Panc1 (cell line): ENCODE measurements around the gene ADGRG2. TPM values are rescaled to one million over a fixed set of nuclear protein-coding genes. Genes with fewer than 3 reads are reported as not detected.

Experiments
- ATAC-seq: fragments of 200-7000 bp; cut with Tn5 transposase; 2 replicates; pipeline ENCODE4 v1.9.1; 2020; ENCODE audit warnings: mild to moderate bottlenecking, moderate library complexity
- BruUV-seq: library from RNA; stranded (reverse); fragments of 400-500 nt; replicated peaks from 2 replicates; lab custom pipeline; 2021; lab: Mats Ljungman, UMichigan
- CTCF ChIA-PET: fragments of 300-600 bp; sonication (Branson Sonifier 250); formaldehyde crosslinking; loops from one replicate; lab custom pipeline; 2022; ENCODE audit warnings: antibody characterized with exemption; lab: Charles Lee
- POLR2A ChIA-PET: fragments of 300-600 bp; sonication (Branson Sonifier 250); formaldehyde crosslinking; loops from one replicate; lab custom pipeline; 2022; ENCODE audit warnings: antibody characterized with exemption; lab: Charles Lee
- DNase-seq: peaks from one replicate; pipeline ENCODE4 v3.0.0-alpha.2; 2010; ENCODE audit warnings: low read depth, low spot score
- H3K27ac ChIP-seq: 2 replicates; pipeline ENCODE4 v1.5.1; 2011; ENCODE audit warnings: mild to moderate bottlenecking, low read length, inconsistent platforms
- H3K27me3 ChIP-seq: fragments of 200-500 bp; sonication (Bioruptor generic); 2 replicates; pipeline ENCODE4 v1.6.0; 2014; ENCODE audit warnings: low read length, inconsistent platforms; ENCODE audit not compliant: control insufficient read depth, insufficient read depth
- H3K36me3 ChIP-seq: fragments of 200-500 bp; sonication (Bioruptor generic); 2 replicates; pipeline ENCODE4 v1.5.1; 2014; ENCODE audit warnings: inconsistent platforms, mild to moderate bottlenecking, low read length, moderate library complexity; ENCODE audit not compliant: control insufficient read depth, insufficient read depth
- H3K4me1 ChIP-seq: 2 replicates; pipeline ENCODE4 v1.5.1; 2011; ENCODE audit warnings: inconsistent platforms, mild to moderate bottlenecking, low read length, moderate library complexity; ENCODE audit not compliant: control insufficient read depth, insufficient read depth
- H3K4me3 ChIP-seq, 2 experiments: 2 replicates each; pipeline ENCODE4 v1.5.1; 2011 to 2012; ENCODE audit warnings: low read depth in 2 of 2, low read length in 2 of 2, mild to moderate bottlenecking in 2 of 2, inconsistent platforms in 1 of 2, moderate library complexity in 1 of 2
- H3K9me3 ChIP-seq: fragments of 200-500 bp; sonication (Bioruptor generic); 2 replicates; pipeline ENCODE4 v1.5.1; 2014; ENCODE audit warnings: low read depth, mild to moderate bottlenecking, inconsistent platforms, low read length, moderate library complexity; ENCODE audit not compliant: control insufficient read depth, insufficient read depth
- CTCF ChIP-seq: fragments of 450-650 bp; IDR thresholded peaks from 2 replicates; pipeline ENCODE4 v1.5.1; 2017; ENCODE audit warnings: mild to moderate bottlenecking
- POLR2AphosphoS5 ChIP-seq: IDR thresholded peaks from 2 replicates; pipeline ENCODE4 v1.6.1; 2012; ENCODE audit warnings: mild to moderate bottlenecking, low read depth, low read length, moderate library complexity
- REST ChIP-seq, 2 experiments: IDR thresholded peaks; 2 replicates each; pipeline ENCODE4 v1.6.1; 2011 to 2012; ENCODE audit warnings: low read depth in 2 of 2, control low read depth in 1 of 2, low read length in 1 of 2, mild to moderate bottlenecking in 1 of 2, moderate library complexity in 1 of 2; ENCODE audit not compliant: insufficient read depth in 1 of 2
- SIN3A ChIP-seq: IDR thresholded peaks from 2 replicates; pipeline ENCODE4 v1.6.1; 2012; ENCODE audit warnings: low read depth, mild to moderate bottlenecking, low read length, moderate library complexity, borderline replicate concordance; ENCODE audit not compliant: insufficient read depth
- TCF7L2 ChIP-seq: IDR thresholded peaks from 2 replicates; pipeline ENCODE4 v1.6.1; 2011; ENCODE audit warnings: mild to moderate bottlenecking, low read depth, low read length, inconsistent platforms
- in situ Hi-C: cut with HindIII; loops from 2 replicates; pipeline ENCODE4 v1.10.0; 2016; ENCODE audit warnings: low sequenced_read_pairs, low pct_unique_long_range_greater_than_20kb
- intact Hi-C: fragments of 100-400 bp; cut with micrococcal nuclease; formaldehyde crosslinking; loops from one replicate; pipeline ENCODE4 v1.10.0; 2022; ENCODE audit not compliant: unreplicated experiment
- total RNA-seq: library from RNA; stranded (reverse); gene quantifications from one replicate; pipeline ENCODE4 v1.2.1, GENCODE V29; 2021; ENCODE audit not compliant: unreplicated experiment

The ADGRG2 gene
- total RNA-seq, 1 experiment from 2014 or later: 2.0 TPM

GRCh38 chrX:19152762-19153161 lies 30.5 kb upstream of the ADGRG2 start:
- TF ChIP-seq POLR2AphosphoS5 (no peak), CTCF (no peak), TCF7L2 (no peak), REST (IDR thresholded peaks at IDR 0.05; ENCODE audit: insufficient read depth in 1 of 2, low read depth in 2 of 2, low read length in 1 of 2) (no peak), SIN3A (no peak)
- intact Hi-C loops (no loop called here), in situ Hi-C loops (no loop called here)
- CTCF ChIA-PET: interaction anchor here (0.6 kb wide), 1 partner anchor 12 kb away, joined by 4 read pairs; no protein-coding TSS in a partner anchor
- Histone ChIP-seq H3K4me1 (no peaks in the 10 kb centered on the region), H3K36me3 (no peaks in the 10 kb centered on the region), H3K4me3 (no peak overlapping the region), H3K9me3 (no peaks in the 10 kb centered on the region), H3K27me3 (0 out of 2 replicates have a peak, but pooled peaks cover 2% of the 10 kb centered on the region), H3K27ac (no peak overlapping the region)
- BruUV-seq: no TSS peak
- POLR2A ChIA-PET: no interaction called here
- no peak for ATAC-seq
- DNase-seq: no peak

- ATAC-seq (no peak), DNase-seq (no peak)
- Histone ChIP-seq H3K27ac (no peak overlapping the region), H3K9me3 (no peaks in the 10 kb centered on the region), H3K36me3 (no peaks in the 10 kb centered on the region), H3K27me3 (no peaks in the 10 kb centered on the region), H3K4me3 (no peak overlapping the region), H3K4me1 (no peaks in the 10 kb centered on the region)
- POLR2A ChIA-PET: no interaction called here
- in situ Hi-C loops: no loop called here
- intact Hi-C loops: no loop called here
- BruUV-seq: no TSS peak
- no peak for TF ChIP-seq TCF7L2
- no peak for TF ChIP-seq POLR2AphosphoS5
- TF ChIP-seq REST (IDR thresholded peaks at IDR 0.05; ENCODE audit: insufficient read depth in 1 of 2, low read depth in 2 of 2, low read length in 1 of 2): no peak
- no peak for TF ChIP-seq SIN3A
- CTCF ChIA-PET: no interaction called here
Observed at GRCh38 chrX:19137067-19137466, 14.8 kb upstream of the ADGRG2 start.
